CD4-positive, alpha-beta T cell treated with Interleukin-4 for 1 hour (primary cell): ENCODE data around the gene TBC1D3B.
"Not testable (repeated sequence)": the region's sequence is repeated elsewhere in the genome, so short reads cannot be mapped to it uniquely, and the experiment has no call there.

Experiments
- DNase-seq, 2 donors: peaks; one replicate each; pipeline ENCODE4 v3.0.0-alpha.2; 2020 to 2022

Gene TBC1D3B

DNA sequence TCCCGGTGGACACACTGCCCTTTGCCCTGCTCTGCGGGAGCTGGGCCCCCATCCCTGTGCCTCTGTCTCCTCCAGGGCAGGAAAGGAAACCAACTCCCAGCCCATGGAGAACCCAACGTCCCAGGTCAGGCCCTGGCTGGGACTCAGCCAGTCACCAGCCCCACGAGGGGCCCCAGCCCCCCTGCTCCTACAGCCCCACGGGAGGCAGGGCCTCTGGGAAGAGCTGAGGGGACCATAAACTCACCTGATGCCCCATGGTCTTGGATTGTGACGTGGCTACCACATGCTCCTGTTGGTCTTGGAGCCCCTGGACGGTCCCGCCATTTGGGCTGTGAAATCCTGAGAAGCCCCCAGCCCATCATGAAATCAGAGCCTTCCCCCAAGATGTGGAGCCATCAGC is 7.6 kb downstream of the TBC1D3B start:
- not testable (repeated sequence) for DNase-seq

DNA sequence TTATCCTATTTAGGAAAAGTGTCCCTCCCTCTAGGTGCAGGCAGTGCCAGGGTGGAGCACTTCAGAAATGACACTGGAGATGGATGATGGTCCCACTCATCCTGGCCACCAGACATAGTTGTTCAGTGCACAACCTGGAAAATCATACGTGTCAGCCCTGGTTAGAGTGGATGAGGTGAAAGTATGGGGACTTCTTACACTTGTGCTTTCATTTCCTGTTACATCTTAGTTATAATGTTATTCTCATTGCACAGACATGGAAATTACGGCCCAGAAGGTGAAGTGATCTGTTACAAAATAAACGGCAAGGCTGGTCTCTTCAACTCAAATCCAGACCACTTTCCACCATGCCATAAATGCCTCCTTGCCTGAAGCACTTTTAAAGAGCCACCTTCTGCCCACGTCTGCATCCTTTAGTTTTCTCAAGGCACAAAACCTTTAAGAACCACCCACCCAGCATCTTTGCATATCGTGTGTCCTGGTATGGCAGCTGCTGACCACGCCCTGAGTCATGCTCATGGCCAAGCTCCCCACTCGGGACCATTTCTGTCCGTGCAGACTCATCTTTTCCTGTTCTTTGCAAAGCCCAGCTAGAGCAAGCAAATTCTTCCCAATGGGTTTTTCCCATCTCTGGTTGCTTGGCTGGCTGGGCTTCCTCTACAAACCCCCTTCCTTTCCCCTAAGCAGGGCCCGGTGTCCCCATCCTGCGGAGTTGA is 22.4 kb downstream of the TBC1D3B start:
- DNase-seq: no peak

DNA sequence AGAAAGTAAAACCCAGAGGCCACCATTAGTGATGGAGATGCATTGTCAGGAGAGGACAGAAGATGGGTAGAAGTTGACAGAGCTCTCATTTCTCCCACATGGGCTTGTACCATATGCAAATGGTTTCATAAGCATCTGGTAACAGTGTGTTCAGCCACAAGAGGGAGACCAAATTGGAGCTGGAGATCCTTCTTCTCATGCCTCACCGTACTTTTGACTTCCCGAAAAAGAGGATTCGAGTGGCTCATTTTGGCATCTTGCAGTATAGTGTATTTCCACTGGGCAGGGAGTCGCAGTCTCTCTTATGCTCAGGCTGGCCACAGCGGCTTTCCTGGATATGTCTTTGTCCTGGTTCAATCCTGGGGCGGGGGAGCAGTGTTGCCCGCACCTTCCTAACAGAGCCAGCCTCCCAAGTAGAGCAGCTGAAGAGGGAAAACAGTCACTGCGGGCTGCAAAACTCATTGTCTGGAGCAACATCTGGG is 23.8 kb downstream of the TBC1D3B start:
- DNase-seq: no peak

DNA sequence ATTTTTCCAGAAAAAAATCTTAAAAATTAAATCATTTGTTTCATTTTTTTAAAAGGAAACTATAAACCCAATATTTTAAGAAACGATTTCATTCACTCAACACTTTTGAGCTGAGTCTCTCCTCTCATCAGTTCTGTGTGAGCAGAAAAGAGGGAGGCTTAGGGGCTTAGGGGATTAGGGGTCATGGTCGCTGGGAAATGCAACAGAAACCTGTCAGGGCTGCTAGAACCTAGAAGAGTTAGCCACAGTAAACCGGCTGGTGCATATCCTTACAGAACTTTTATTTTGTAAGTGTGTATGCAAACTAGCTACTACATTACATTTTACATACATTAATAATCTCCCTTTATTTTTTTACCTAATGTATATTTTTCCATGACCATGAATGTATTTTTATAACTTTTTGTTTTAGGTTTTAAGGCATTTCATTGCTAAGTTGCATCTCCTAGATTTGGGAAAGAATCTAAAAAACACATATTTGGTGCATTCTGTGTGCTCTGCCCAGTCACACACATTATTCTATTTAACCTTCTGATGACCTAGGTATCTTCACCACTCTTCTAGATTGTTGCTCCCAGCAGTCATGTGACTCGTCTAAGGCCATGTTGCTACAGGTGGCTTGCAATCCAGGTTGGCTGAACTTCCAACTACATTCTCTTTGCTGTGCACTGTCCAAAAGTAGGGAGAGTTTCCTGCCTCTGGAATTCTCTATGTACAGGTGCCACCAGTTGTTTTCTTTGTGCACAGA is 24.4 kb downstream of the TBC1D3B start:
- no peak for DNase-seq

DNA sequence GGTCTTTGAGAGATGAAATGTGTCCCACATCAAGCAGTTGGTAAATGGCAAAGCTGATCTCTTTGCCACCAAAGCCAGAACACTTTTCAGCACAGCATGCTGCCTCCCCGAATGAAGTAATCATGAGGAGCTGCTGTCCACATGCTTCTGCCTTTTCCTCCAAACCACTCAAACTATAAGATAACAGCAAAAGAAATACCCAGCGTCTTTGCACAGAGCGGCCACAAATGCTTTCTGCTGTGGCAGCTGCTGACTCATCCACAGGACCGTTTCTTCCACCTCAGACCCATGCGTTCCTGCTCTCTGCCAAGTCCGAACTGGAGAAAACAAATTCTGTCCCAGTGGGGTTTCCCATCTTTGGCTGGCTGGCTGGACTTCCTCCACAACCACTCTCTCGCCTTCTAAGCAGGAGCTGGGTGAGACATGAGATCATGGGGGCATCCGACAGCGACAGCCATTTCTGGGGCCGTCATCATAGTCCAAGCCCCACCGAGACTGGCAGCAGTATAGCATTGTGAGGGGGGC is 27.1 kb downstream of the TBC1D3B start:
- DNase-seq: no peak

DNA sequence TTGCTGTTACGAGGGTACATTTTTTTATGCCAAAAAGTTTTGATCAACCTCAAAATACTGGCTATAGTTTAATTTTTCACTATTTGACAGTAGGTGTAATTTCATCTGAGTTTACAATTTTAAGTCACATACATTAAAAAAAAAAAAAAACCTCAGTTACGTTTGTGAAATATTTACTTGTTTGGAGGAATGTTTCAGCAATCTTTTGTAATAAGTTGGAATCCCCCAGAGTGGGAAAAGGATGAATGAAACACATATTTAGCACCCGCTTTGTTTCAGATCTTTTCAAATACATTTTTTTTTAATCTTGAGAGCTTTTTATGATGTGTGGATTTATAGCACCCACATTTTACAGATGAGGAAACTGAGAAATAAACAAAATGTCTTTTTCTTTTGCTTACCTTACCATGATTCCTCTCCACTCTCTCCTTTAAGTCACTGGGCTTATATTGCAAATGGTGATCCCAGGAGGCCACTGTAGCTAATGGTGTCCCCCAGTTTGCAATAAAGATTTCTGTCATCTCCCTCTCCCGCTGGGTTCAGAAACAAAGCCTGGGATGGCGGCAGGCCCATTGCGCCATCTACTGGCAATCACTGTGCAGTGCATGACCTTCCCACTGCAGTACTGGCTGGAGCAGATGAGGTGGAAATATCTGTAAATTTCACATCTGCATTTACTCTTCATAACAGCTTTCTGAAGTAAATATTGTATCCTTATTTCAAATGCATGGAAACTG is 27.7 kb downstream of the TBC1D3B start:
- DNase-seq: peak; percentile 73 to 78

DNA sequence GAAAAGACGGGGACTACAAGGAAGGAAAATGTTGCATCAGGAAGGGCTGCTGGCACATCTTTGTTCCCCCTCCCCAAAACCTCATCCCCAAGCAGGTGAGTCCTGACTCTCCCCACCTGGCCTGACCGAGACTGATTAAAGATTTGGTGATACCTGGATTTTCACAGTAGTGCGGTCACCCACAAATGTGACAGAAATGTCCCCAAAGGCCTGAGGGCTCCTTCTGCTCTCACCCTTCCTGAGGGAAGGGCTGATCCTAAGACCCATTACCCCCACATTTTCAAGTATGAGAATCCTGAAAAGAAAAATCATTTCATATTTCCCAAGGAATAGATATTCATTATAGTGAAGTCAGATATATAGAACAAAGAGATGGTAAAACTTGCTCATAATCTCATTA is 28.8 kb downstream of the TBC1D3B start:
- no peak for DNase-seq

DNA sequence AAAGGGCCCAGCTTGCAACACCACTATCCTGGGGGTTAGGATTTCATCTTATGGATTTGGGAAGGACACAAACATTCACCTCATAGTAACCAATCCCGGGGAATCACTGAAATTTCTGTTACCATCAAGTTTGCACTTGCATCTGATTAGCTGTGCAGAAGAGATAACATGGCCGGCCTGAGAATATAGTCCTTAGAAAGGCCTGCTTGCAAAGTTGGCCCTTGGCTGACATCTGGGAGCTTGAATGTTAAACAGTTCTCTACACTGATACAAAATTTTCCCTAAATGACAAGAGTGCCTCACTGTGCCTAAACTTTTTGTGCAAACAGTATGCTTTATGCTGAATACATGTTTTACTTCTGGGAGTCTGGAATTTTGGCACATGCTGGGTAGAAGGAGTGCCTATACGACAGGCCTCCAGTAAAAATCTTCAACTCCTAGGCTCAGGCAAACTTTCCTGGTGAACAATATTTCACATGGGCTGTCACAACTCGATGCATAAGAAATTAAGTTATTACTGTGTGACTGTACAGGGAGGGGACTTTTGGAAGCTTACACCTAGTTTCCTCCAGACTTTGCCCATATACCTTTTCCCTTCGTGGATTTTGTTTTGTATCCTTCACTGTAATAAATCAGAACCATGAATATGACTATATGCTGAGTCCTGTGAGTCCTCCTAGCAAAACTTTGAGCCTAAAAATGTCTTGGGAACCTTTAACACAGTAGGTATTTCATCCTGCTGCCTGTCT is 31.3 kb downstream of the TBC1D3B start:
- DNase-seq: no peak

DNA sequence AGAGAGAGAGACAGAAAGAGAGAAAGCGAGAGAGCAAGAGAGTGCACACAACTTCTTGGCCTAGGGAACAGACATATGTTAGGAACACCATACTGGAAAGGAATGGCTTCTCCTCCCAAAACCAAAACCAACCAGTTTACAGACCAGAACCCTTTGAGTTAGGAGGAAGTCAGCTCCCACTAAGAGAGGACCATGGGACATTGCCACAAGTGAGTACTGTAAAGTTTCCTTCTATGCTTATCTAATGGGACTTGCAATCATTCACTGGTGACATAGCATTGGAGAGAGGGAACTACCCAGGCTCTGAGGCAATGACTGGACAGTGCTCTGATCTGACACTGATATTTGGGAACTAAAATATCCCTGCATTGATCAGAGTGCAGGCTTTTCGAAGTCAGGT is 32.4 kb downstream of the TBC1D3B start:
- DNase-seq: no peak

DNA sequence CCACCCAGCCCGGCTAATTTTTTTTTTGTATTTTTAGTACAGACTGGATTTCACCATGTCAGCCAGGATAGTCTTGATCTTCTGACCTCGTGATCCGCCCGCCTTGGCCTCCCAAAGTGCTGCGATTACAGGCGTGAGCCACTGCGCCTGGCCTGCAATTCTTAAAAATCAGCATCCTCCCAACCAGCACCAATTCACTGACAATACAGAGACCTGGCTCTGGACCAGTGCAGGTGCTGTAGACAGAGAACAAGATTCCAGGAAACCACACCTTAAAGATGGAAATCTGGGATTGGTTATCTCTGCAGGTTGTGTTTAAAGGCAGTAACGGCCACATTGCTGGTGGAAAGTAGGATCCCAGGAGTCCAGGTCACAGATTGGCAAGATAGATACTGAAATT is 33.6 kb downstream of the TBC1D3B start:
- no peak for DNase-seq

DNA sequence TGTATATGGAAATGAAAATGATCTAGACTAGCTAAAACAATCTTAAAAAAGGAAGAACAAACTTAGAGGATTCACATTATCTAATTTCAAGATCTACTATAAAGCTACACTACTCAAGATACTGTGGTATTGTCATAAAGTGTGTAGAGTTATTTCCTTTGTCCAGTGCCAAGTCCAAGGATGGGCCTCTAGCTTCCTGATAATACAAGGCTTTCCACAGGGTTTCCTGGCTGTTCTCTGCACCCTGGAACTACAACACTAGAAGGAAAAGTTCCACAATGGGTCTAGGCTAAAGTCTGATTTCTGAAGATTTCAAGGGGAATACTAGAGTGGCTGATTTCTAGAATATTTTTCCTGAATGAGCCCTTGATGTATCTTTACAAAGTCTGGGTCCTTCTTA is 34.2 kb downstream of the TBC1D3B start:
- DNase-seq: no peak

DNA sequence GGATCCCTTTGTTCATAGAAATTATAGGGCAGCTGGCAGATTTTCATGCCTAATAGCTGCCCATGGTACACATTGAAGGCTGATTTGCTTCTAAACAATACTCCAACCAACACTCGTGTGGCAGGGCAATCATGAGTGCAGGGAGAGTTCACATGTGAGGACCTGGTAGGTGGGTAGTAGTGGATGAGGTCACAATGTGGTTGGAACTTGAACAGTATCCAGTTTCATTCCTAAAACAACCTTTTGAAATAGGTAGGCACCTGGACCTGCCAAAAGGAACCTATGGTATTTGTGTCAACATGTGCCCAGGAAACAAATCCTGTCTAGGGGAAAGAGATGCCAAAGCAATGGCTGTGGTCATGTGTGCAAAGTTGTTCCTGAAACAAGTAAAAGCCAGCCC is 40.0 kb downstream of the TBC1D3B start:
- no peak for DNase-seq

DNA sequence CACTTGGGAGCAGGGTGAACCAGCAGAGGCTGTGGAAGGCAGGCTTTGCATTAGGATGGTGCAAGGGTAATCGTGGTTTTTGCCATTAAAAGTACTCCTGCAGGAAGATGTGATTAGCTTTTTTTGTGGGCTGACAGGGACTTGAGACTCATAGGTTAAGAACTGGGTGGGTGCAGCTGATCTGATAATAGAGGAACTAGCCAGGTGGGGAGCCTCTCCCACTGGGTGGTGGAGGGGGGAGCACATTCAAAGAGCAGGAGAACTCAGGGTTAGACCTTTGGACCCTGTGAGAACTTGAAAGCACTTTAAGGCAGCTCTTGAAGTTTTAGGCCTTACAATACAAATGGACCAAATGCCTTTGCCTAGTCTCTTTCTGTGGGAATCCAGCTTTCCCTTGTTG is 40.4 kb downstream of the TBC1D3B start:
- no peak for DNase-seq

DNA sequence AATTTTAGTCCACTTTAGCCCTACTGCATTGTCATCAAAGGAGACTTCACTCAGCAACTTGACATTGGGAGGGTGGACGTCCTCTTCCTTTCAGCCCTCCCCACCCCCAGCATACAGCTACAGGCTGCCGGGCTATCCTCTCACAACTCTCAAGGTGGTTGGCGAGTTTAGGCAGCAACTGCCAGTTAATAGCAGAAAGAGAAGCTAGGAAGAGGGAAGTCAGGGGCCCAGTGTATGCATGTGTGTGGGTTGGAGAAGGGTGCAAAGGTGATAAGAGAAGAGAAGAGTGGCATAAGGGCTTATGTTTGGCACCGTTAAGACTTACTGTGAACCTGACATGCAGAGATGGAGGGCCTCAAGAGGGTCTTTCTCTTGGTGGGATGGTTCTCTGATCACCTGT is 41.0 kb downstream of the TBC1D3B start:
- no peak for DNase-seq

DNA sequence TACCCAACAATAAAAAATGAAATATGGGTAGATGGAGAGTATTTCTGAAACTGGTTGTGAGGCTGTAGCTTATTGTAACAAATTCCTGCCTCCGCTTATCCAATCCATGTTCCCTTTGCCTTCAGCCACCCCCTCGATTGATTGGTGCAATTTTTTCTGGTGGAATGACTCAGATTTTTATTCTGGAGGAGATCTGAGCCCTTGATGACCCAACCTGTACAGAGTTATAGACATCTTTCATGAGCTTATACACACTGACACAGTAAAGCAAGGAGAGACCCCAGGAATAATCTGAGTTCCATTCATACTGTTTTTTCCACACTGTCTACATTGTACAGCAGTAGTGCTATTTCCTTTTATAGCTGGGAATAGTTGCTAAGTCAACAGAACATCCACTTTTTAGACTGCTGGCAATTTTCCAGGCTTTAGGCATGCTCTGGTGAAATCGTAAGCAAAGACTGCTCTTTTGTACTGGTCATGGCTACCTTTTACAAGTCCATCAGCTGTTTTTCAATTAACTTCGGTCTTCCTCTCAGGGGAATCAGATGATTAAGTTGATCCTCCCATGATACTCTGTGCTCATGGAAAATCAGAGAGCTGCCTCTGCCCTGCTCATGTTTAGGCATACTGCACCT is 42.7 kb downstream of the TBC1D3B start:
- DNase-seq: no peak

DNA sequence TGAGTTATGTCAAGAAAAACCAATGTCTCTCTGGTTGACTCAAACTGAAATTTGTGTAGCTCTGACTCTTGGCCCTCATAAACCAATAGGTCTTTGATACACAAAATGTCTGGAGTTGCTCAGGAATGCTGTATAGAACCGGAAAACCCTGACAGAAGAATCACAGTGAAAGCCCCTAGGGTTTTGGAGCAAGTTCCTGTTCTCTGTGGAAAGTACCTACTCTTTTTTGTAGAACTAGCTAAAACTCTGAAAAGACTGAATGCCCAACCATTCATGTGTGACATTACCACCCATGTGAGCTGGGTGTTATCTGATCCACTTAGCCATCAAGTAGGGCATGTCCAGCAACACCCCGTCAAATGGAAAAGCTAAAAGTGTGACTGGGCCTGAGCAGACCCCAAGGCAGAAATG is 44.0 kb downstream of the TBC1D3B start:
- DNase-seq: no peak

DNA sequence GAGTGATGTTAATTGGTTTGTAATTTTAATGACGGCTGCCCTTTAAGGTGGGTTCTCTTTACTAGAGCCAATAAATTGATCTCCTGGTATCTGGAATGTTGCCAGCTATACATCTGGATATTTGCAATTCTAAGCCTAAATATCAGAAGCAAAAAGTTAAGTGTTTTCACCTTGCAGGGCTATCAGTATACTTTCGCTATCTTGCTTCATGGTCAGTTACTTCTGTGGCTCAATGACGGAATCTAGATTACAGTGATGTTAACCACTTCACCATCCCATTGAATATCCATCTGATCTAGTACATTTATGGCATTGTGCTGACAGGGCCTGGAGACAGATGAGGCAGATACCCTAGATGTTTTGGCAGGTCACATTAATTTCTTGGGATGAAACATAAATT is 44.5 kb downstream of the TBC1D3B start:
- no peak for DNase-seq

DNA sequence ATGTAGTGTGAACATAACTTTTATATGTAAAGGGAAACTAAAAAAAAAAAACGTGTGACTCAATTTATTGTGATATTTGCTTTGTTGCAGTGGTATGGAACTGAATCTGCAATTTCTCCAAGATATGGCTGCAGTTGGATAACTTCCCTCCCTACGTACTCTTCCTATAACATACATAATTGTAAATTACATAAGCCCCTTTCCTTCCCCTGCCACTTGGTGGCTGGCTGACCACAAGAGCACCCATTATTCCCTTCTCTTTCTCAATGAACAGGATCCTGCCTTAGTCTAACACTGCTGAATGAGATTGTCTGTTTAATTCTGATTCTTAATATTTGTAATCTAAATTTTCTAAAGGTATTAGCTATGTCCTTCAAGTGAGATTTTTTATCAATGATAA is 45.0 kb downstream of the TBC1D3B start:
- no peak for DNase-seq

DNA sequence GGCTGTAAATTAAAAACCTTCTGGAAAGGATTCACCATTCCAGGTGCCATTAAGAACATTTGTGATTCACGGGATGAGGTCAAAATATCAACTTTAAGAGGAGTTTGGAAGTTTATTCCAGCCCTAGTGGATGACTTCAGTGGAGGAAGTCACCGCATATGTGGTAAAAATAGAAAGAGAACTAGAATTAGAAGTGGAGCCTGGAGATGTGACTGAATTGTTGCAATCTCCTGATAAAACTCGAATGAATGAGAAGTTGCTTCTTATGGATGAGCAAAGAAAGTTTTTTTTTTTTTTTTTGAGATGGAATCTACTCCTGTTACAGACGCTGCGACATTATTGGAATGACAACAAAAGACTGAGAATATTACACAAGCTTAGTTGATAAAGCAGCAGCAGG is 46.1 kb downstream of the TBC1D3B start:
- no peak for DNase-seq

DNA sequence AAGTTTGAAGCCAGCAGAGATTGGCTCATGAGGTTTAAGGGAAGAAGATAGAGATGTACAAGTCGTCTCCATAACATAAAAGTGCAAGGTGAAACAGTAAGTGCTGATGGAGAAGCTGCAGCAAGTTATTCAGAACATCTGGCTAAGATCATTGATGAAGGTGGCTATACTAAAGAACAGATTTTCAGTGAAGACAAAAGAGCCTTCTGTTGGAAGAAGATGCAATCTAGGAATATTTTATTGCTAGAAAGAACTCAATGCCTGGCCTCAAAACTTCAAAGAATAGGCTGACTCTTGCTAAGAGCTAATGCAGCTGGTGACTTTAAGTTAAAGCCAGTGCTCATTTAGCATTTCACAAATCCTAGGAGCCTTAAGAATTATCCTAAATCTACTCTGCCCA is 46.8 kb downstream of the TBC1D3B start:
- no peak for DNase-seq

DNA sequence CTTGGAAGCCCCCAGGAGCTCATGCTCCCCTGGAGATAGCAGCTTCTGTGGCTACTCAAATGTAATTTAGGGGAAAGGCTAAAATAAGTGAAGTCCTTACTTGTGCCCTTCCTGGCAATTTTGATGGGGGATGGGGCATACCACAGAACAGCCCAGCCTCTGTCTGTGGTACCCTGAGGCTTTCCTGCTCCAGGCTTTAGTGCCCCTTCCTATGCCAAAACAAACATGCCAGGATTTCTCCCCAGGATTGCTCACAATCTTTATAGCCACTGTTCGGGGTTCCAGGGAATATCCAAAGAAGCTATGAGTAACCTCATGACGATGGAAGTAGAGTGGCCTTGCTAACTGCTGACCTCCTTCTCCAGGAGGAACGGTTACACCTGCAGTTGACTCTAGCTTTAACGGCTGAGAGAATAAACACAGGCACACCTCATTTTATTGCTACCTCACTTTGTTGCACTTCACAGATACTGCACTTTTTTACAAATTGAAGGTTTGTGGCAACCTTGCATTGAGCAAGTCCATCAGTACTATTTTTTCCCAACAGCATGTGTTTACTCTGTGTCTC is 47.9 kb downstream of the TBC1D3B start:
- DNase-seq: no peak

DNA sequence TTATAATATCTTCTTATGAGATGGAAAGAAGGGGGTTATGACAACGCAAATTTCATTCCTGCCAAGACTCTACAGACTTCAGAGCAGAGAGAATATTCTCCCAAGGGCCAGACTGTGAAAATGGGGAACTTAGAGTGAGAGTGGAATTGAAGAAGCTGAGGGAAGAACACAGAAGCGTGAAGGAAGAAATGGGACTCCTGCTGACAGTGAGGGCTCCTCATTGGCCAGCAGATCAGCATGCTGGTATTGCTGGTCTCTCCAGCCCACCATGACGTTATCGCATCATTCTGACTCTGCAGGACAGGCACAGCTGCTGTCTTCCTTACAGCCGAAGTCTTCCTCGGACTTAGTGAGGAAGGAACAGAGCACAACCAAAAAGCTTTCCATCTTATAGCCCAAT is 48.5 kb downstream of the TBC1D3B start:
- no peak for DNase-seq
